HTR-8/SVneo (cell line): ENCODE data around the gene GRB10.
"Not testable (repeated sequence)": the region's sequence is repeated elsewhere in the genome, so short reads cannot be mapped to it uniquely, and the experiment has no call there.

Experiments
- DNase-seq: peaks from one replicate; pipeline ENCODE4 v3.0.0; 2011; ENCODE audit warnings: low spot score, mixed read lengths; ENCODE audit not compliant: insufficient read length
- FAIRE-seq: peaks from 2 replicates; lab custom pipeline; 2011; peaks lifted over from hg19 to GRCh38; lab: Jason Lieb, UNC

The GRB10 gene

DNA sequence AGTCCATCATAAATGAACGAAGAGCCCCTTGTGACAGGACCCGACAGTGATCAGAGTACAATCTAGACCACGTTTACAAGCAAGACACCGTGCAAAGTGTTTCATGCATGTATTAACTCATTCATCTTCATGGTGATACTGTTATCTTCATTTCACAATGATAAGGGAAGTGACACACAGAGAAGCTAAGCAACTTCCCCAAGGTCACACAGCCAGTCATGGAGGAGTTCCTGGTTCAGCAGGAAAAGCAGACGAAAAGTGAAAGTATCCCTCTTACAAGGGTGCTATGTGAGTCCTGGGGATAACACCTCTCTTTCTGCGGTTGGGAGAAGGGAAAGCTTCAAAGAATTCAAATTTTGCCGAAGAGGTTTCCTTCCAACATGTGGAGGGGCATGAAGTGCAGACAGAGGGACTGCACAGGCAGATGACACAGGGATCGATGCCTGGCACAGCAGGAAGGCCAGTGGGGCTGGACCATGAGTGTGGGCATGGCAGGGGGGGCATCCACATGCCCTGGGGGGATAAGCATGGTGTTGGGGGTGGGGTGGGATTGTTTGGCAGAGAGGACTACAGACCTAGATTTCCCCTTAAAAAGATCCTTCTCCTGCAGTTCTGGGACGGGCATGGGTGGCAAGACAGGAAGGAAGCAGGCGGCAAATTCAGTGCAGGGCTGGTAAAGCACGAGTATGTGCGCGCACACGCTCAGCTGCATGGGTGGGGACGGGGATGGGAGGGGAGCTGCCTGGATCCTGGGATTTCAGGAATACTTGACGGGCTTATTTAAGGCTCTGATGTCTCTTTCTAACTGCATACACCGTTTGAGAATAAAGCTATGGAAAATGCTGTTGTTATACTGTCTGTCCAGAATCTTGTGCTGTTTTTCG lies 184.0 kb downstream of the GRB10 start:
- FAIRE-seq = no peak
- DNase-seq = no peak

DNA sequence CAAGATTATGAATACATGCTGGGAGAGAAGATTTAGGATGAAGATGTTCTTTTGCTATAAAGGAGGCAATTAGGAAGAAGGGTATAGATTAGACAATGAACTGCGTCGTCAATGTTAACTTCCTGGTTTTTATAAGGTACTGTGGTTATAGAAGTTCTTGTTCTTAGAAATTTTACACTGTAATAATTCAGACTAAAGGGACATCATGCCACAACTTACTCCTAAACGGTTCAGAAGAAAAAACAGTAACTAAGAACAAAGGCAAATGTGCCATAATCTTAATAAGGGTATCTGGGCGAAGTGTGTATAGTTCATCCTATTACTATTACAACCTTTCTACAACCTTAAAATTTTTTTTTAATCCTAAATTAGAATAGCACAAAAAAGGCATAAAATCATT lies 186.2 kb downstream of the GRB10 start:
- no peak for DNase-seq
- FAIRE-seq = no peak

DNA sequence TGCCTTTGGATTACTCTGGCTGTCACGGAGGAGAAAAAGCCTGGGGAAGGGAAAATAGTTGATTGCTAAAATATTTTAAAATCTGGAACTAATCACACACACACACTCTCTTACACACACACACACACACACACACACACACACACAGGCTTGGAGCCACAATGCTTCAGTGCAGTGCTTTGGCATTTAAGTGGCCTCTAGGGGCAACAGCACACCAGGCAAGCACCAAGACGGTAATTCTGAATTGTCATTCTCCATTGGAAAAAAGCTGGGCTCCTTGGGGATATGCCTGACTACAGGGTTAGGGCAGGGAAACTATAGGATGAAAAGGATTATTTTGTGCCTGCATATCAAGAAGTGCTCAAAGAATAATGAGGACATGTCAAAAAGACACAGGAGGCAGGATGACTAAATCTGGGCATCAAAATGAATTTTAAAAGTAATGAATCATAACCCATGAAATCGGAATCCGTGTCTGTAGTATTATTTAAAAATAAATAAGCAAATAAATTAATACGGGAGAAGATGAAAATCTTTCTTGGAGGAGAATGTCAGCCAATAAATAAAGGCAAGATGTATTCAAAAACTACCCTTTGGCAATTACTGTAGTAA lies 187.1 kb downstream of the GRB10 start:
- DNase-seq (no peak), FAIRE-seq (no peak)

DNA sequence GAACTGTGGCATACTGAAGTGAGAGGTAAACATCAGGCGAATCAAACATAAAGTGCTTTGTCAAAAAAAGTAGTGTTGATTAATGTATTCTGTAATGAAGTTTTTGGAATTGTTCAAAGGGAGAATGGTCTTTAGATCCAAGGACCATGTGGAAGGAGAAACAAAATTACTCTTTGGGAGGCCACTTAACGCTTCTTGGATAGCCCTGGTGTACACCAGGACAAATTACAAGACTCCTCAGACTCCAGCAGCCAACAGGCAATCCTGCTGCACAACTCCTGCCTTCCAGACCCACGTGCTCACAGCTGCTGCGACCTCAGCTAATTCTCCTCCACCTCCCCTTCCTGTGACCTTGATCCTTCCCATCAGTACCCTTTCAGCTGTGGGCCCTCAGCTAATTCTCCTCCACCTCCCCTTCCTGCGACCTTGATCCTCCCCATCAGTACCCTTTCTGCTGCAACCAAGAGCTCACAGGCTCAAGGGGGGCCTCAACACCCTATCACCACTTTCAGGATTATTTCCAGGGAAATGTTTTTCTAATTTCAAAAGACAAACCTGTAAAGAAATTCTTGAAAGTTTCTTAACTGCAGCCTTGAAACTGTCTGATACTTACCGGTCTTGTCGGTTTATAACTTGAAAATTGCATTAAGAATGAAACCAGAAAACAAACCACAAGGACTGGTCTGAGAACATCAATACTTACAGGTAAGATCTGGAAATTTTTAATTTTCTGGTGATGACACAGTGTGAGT lies 187.8 kb downstream of the GRB10 start:
- no peak for DNase-seq
- no peak for FAIRE-seq

DNA sequence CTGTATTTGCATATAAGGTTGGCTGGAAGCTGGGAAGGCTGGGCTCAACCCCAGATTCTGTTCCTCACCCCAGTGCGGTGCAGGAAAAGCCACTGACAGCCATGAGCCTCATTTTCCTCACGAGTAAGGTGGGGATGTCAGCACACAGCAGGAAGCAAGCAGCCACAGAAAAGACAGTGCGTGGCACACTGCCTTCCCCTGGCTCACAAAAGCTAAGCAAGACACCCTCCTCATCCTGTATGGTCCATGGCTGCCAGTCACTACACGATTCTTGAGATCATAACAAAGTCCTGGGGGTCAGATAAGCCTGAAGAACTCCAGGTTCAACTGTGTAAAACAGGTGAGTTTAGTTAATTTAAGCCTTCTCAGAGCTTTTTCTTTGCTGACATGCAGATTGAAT lies 188.6 kb downstream of the GRB10 start:
- FAIRE-seq (no peak), DNase-seq (no peak)

DNA sequence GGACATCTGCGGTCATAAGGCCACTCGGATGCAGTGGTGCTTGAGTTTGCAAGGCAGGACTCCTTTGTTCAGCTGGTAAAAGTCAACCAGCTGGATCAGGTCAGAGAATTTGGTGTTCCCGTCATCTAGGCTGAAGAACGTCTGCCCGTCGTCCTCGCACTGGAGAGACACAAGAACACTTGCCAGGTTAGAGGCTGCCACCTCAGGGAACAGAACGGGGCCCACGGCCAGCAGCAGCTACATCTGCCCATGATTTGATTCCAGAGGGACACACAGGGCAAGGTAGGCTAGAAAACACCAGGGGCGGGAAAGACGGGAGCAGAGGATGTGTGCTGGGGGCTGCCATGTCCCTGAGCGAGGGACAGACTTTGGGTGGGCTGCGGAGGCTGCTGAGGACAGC lies 189.8 kb downstream of the GRB10 start:
- no peak for FAIRE-seq
- no peak for DNase-seq

DNA sequence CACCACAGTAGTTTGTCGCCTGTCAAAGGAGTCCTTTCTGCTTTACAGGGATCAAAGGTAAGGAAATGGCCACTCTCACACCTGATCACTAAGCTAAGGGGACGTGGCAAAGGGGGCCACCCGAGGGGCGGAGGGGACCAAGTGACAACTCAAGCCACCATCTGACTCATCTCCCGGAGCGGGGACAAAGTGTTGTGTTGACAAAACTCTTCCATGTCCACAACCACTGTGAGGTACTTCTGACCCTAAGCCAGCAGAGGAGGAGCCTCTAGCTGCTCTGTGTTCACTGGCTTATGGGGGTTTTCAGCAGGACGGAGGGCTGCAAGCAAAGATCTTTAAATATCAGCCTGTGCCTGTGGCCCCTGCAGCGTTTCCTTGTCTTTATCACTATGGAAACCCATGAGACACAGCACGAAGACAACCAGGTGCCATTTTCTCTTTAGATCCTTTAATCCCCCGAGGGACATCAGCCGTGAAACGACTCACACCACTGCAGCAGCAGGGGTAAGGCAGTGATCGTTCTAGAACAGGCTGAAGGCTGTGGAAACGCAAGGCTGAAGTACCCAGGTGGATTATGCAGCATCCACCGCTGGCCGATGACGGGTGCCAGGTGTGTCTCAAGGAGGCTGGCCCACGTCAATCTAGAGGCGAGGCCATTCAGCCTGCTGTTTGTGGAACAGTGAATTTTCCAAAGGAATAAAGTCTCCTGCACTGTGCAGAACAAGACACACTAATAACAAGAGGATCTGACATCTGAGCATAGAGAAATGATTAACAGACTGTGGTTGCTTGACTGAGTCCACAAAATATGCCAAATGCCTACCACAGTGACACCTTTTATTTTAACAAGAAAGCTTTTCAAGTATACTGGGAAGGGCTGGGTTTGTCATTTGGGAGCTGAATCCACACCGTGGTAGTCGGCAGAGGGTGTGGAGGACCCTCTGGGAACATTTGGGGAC lies 190.9 kb downstream of the GRB10 start:
- DNase-seq (no peak), FAIRE-seq (no peak)

DNA sequence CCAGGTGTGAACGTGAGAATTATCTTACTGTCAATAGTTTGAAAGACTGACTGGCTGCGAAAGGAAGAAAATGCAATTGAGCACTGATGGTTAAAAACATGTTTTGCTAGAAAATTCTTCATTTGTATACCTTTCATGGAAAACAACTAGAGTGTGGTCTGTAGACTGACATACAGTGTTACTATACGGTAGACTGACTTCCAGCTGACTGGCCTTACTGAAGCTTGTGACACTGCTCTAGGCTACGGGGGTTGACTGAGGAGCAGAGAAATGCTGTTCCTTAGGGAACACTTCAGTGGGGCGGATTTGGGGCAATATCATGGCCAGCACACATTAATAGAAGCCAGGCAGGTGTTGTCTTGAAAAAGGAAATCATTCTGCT lies 191.6 kb downstream of the GRB10 start:
- FAIRE-seq (no peak), DNase-seq (no peak)

DNA sequence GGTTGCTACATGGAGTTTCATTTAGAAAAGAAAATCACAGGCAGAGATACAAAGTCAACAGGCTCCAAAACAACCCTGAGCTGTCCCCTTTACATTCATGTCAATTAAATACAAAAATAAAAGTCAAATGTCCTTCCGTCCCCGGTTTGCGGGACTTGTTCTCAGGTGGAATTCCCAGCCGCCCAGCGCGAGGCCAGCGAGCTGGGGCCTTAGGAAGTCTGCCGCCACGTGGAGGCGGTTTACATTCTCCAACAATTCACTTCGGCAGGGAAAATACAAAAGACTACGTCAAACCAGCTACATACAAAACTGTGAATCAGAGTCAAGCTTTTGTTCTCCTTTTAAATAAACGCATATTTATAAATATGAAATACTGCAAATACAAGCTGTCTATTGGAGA lies 192.2 kb downstream of the GRB10 start:
- FAIRE-seq = no peak

DNA sequence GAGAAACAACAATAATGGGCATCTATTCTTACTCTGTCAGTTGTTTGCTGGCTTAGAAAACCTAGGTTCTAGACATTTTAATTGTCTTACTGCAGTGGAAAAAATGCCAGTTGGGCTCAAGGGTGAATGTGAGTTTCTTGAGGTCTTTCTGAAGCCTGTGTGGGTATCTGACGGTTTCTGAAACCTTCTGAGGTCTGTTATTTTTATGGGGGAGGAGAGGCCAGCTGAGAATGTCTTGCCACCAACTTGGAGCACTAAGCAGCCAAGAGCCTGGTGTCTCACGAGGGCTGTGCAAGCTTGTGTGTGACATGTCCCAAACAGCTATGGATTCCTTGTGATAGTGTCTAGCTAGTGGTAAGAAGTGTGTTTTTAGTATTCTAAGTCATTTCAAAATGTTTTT lies 193.3 kb downstream of the GRB10 start:
- FAIRE-seq (no peak), DNase-seq (no peak)

More for the DNA sequence above, 192.2 kb downstream of the GRB10 start:
- DNase-seq = no peak

DNA sequence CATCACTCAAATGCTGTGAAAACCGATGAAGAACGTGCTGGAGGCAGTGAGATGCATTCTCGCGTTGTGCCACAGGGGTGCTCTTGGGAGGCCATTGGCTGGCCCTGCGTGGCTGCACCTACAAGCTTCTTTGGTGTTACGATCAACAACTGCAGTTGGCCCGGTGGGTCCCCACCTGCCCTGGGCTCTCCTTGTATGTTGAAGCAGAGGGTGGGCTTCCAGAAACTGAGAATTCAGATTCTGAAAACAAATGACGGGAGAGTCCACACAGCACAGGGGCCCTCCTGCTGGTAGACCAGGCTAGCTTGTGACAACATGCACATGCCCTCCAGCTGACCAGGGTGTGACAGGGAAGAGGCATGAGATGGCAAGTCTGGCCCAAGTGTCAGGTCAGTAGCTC lies 193.8 kb downstream of the GRB10 start:
- FAIRE-seq = no peak
- DNase-seq = no peak

DNA sequence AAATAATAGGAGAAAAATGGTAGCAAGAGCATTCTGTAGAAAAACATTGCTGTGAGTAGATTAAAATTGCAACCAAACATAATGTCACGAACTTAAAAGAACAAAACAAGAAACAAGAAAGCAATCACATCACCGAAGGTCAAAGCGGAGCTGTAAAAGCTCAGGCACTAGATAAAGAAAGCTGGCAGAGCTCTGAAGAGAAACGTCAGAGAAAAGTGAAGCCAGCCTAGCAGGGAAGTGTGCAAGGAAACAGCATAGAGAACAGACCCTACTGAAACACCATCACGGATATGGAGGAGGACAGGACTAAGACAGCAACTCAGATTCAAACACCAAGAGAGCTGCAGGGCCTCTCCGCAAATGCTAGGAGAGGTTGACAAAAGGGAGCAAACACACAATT lies 195.0 kb downstream of the GRB10 start:
- no peak for DNase-seq
- no peak for FAIRE-seq

DNA sequence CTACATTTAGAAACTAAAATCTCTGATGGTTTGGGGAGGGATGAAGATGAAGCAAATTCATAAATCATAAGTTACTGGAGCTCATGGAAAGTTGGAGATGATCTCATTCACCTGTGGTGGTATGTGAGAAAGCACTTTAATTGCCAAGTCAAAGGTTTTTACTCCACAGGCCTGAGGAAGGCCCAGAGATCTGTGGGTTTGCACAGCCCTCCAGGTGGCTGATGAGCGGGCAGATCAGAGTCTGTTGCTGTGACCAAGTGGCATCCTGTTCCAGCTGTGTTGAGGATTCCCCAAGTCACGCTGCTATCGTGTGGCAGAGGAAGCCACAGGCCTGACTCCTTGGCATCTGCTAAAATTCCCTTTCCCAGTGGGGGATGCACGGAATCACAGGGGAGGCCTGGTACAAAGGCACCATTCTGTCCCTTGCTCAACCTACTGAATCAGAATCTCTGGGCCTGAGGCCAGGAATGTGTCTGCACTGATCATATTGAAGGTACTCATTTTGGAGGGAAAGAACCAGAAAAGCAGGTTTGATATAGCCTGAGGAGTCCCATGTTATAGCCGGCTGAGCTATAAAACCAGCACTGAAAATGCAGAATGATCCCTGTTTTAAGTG lies 197.8 kb downstream of the GRB10 start:
- DNase-seq (no peak), FAIRE-seq (no peak)

DNA sequence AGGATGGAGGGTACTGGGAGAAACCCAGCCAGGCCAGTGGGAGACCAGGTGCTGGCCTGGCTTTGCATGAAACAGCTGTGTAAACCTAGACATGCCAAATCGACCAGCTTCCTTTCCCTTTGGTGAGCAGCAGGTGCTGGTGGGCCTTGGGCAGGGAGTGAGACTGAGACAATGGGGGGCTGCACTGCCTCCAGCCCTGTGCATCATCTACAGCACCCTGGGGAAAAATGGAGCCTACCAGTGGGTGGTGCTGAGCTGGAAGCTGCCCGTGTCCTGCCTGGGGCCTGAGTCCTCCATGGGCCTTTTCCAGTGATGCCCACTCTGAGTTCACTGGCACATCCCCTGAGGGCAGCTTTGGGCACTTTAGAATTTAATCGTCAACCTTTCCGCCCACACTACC lies 198.3 kb downstream of the GRB10 start:
- DNase-seq (no peak), FAIRE-seq (no peak)

DNA sequence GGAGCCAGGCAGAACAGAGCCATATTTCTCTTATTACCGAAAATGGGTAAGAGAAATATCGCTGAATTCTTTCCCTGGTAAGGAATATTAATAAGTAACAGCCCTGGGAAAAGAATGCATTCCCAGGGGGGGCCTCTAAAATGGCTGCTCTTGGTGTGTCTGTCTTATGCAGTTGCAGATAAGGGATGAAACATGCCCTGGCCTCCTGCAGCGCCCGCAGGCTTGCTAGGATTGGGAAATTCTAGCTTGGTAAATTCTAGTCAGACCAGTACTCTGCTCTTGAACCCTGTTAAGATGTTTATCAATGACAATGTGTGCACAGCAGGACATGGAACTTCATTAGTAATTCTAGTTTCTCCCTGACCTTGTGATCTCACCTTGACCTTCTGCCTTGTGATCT lies 199.4 kb downstream of the GRB10 start:
- not testable (repeated sequence) for DNase-seq, FAIRE-seq

DNA sequence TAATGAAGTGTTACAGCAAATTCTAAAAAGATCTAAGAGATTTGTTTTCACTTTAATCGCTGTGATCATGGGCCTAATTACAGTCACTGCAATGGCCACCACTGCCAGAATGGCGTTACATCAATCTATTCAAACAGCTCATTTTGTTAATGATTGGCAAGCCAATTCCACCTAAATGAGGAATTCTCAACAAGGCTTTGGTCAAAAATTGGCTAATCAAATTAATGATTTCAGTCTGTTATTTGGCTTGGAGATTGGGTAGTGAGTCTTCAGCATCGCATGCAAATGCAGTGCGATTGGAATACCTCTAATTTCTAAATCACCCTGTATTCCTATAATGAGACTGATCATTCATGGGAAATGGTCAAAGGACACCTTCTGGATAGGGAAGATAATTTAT lies 200.4 kb downstream of the GRB10 start:
- not testable (repeated sequence) for FAIRE-seq, DNase-seq

DNA sequence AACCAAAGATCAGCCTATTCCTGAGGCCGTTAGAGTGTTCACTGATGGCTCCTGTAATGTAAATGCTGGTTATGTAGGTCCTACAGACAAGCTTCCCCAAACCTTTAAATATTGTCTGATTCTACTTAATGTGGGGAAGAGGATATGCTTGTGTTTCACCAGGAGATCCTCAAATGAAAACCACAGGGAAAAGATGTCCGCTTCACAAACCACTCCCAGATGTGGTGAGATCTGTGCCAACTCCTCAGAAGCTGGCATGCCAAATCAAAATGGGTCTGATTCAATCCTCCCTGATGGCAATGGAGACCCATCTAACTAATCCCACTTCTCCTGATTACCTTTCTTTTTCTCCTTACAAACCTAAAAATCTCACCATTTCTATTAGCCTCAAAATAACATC lies 202.0 kb downstream of the GRB10 start:
- not testable (repeated sequence) for DNase-seq, FAIRE-seq

DNA sequence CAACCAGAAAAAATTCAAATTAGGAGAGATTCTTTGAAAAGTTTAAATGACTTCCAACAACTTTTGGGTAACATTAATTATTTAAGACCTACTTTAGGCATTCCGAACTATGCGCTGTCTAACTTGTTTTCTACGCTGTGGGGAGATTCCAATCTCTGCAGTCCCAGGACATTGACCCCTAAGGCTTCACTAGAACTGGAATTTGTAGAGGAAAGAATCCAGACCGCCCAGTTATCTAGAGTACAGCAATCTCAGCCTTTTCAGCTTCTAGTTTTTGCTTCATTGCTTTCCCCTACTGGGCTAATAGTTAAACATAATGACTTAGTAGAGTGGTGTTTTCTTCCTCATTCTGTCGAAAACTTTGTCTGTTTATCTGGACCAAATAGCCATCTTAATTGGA lies 202.6 kb downstream of the GRB10 start:
- DNase-seq (no peak), FAIRE-seq (no peak)

DNA sequence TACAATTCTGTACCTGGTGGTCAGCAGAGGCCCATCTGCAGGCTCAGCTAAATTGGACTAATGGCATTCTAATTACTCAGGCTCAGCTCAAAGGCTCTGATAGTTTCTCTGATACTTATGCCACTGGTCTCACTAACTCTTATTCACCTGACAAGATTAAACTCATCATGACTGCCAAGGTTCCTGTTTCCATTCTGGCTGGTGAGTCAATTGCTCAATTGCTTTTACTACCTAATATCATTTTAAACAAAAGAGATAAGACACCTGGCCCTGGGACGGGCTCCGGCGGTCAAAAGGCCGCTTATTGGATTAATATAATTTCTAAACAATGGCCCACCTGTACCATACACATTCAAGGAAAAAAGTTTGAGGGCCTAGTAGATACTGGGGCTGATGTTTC lies 204.6 kb downstream of the GRB10 start:
- not testable (repeated sequence) for DNase-seq, FAIRE-seq

DNA sequence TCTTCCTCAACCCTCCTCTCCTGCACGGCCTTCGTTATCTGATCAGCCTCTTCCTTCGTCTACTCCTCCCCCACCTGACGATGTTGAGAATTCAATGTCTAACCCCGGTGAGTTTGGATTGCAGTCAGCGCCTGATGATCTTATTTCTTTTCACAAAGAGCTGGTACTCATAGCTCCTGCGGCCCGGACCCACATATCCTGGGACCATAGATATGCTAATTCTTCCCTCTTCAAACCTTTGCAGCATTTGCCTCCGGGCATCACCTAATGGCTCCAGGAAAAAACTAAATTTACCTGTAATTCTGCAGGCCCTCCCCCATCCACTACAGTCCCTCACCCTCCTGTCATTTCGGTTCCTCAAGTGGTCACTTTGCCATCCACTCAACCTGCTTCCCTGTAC lies 205.1 kb downstream of the GRB10 start:
- FAIRE-seq = no peak

More for the DNA sequence above, 205.1 kb downstream of the GRB10 start:
- no peak for DNase-seq
